Measurements from ENCODE around the gene IGSF8. TPM values are rescaled to one million over a fixed set of nuclear protein-coding genes. Genes with fewer than 3 reads are reported as not detected.

Gene IGSF8
- total RNA-seq, 1 donor from 2014 or later: 25.3 TPM

- DNase-seq (ENCODE audit: low spot score): no peak
- Mint-ChIP-seq H3K4me3 (ENCODE audit: unreplicated experiment) (no peak overlapping the region), H3K4me1 (ENCODE audit: low read depth) (peaks cover 8% of the 10 kb centered on the region), H3K27ac (ENCODE audit: unreplicated experiment) (no peak overlapping the region), H3K36me3 (ENCODE audit: low read depth) (peaks cover 2% of the 10 kb centered on the region), H3K9me3 (ENCODE audit: low read depth) (no peaks in the 10 kb centered on the region), H3K27me3 (ENCODE audit: low read depth) (peaks cover 43% of the 10 kb centered on the region)
- TF ChIP-seq CTCF (IDR thresholded peaks at IDR 0.05): no peak
Measured at GRCh38 chr1:160082487-160082886, 15.9 kb downstream of the IGSF8 start.

GRCh38 chr1:160081261-160081936 lies 17.0 kb downstream of the IGSF8 start, which contains the start of gene KCNJ9:
Gene KCNJ9, plus strand, starts transcription at chr1:160081538. Its CDS starts 2,493 bp downstream, at chr1:160084031.
- Mint-ChIP-seq H3K27me3 (ENCODE audit: low read depth) (peaks cover 46% of the 10 kb centered on the region), H3K36me3 (ENCODE audit: low read depth) (no peaks in the 10 kb centered on the region), H3K27ac (ENCODE audit: unreplicated experiment) (no peak within 1 kb of the TSS), H3K9me3 (ENCODE audit: low read depth) (no peaks in the 10 kb centered on the region), H3K4me1 (ENCODE audit: low read depth) (peaks cover 8% of the 10 kb centered on the region), H3K4me3 (ENCODE audit: unreplicated experiment) (no peak within 1 kb of the TSS)
- no peak for TF ChIP-seq CTCF (IDR thresholded peaks at IDR 0.05)
- no peak for DNase-seq (ENCODE audit: low spot score)

- no peaks in the 10 kb centered on the region for H3K36me3 Mint-ChIP-seq (ENCODE audit: low read depth)
- H3K27ac Mint-ChIP-seq (ENCODE audit: unreplicated experiment): no peak overlapping the region
- peaks cover 51% of the 10 kb centered on the region for H3K27me3 Mint-ChIP-seq (ENCODE audit: low read depth)
- no peak for TF ChIP-seq CTCF (IDR thresholded peaks at IDR 0.05)
- peaks cover 5% of the 10 kb centered on the region for H3K4me1 Mint-ChIP-seq (ENCODE audit: low read depth)
- DNase-seq (ENCODE audit: low spot score): peak; percentile 11
- no peaks in the 10 kb centered on the region for H3K9me3 Mint-ChIP-seq (ENCODE audit: low read depth)
- no peak overlapping the region for H3K4me3 Mint-ChIP-seq (ENCODE audit: unreplicated experiment)
Measured at GRCh38 chr1:160080381-160081100, 17.9 kb downstream of the IGSF8 start.

GRCh38 chr1:160079448-160079847 lies 19.0 kb downstream of the IGSF8 start:
- H3K4me3 Mint-ChIP-seq (ENCODE audit: unreplicated experiment): no peak overlapping the region
- no peak overlapping the region for H3K27ac Mint-ChIP-seq (ENCODE audit: unreplicated experiment)
- no peak for TF ChIP-seq CTCF (IDR thresholded peaks at IDR 0.05)
- peaks cover 60% of the 10 kb centered on the region for H3K27me3 Mint-ChIP-seq (ENCODE audit: low read depth)
- DNase-seq (ENCODE audit: low spot score): no peak
- H3K36me3 Mint-ChIP-seq (ENCODE audit: low read depth): no peaks in the 10 kb centered on the region
- peaks cover 5% of the 10 kb centered on the region for H3K4me1 Mint-ChIP-seq (ENCODE audit: low read depth)
- H3K9me3 Mint-ChIP-seq (ENCODE audit: low read depth): no peaks in the 10 kb centered on the region

GRCh38 chr1:160078512-160079195 lies 19.8 kb downstream of the IGSF8 start:
- H3K27me3 Mint-ChIP-seq (ENCODE audit: low read depth): peaks cover 60% of the 10 kb centered on the region
- H3K4me3 Mint-ChIP-seq (ENCODE audit: unreplicated experiment): no peak overlapping the region
- DNase-seq (ENCODE audit: low spot score): peak; percentile 37
- H3K27ac Mint-ChIP-seq (ENCODE audit: unreplicated experiment): no peak overlapping the region
- peaks cover 5% of the 10 kb centered on the region for H3K4me1 Mint-ChIP-seq (ENCODE audit: low read depth)
- TF ChIP-seq CTCF (IDR thresholded peaks at IDR 0.05): peak; percentile 77
- H3K9me3 Mint-ChIP-seq (ENCODE audit: low read depth): no peaks in the 10 kb centered on the region
- no peaks in the 10 kb centered on the region for H3K36me3 Mint-ChIP-seq (ENCODE audit: low read depth)

Measured in chondrocyte (in vitro differentiated cells).